A549 (cell line): ENCODE measurements around the gene TMEM231. TPM values are rescaled to one million over a fixed set of nuclear protein-coding genes. Genes with fewer than 3 reads are reported as not detected.
A peak's percentile ranks its signal among the peaks of the same experiment; 100 is the strongest.

Experiments
- ATAC-seq, 2 experiments: fragments of 200-7000 bp in 1 of 2; fragments of >200 bp in 1 of 2; cut with Nextera tagmentation in 1 of 2; cut with Tn5 transposase in 1 of 2; 3 replicates each; pipeline versions ENCODE4 v1.8.0 to v1.9.1; 2018 to 2020; ENCODE audit warnings: mild to moderate bottlenecking in 1 of 2, moderate library complexity in 1 of 2
- CTCF ChIA-PET: fragments of 300-600 bp; sonication (Branson Sonifier 250); formaldehyde crosslinking; extraction: SDS; loops from one replicate; lab custom pipeline; 2021; ENCODE audit warnings: antibody characterized with exemption, inconsistent platforms; lab: Yijun Ruan, JAX
- POLR2A ChIA-PET: fragments of 350-600 bp; formaldehyde crosslinking; extraction: SDS; loops from one replicate; lab custom pipeline; 2021; ENCODE audit warnings: antibody characterized with exemption, inconsistent platforms; lab: Yijun Ruan, JAX
- DNase-seq, 2 experiments: peaks; one replicate each; pipeline versions ENCODE4 v3.0.0 to v3.0.0-alpha.2; 2011 to 2016; ENCODE audit warnings: low read depth in 1 of 2, low spot score in 1 of 2
- FAIRE-seq: peaks from 2 replicates; lab custom pipeline; 2011; peaks lifted over from hg19 to GRCh38; lab: Jason Lieb, UNC
- H3K27ac ChIP-seq, 2 experiments: fragments of >200 bp; sonication (Bioruptor Twin); formaldehyde crosslinking; 3 replicates each; pipeline ENCODE4 v1.5.1; 2016 to 2017
- H3K4me1 ChIP-seq: fragments of >200 bp; sonication (Bioruptor Twin); formaldehyde crosslinking; 3 replicates; pipeline ENCODE4 v1.6.1; 2016
- H3K4me2 ChIP-seq: fragments of >200 bp; sonication (Bioruptor Twin); formaldehyde crosslinking; 3 replicates; pipeline ENCODE4 v1.6.1; 2016
- H3K4me3 ChIP-seq: fragments of >200 bp; sonication (Bioruptor Twin); formaldehyde crosslinking; 3 replicates; pipeline ENCODE4 v1.5.1; 2016
- H3K9me3 ChIP-seq: fragments of >200 bp; sonication (Bioruptor Twin); formaldehyde crosslinking; 3 replicates; pipeline ENCODE4 v1.6.1; 2016
- GATA3 ChIP-seq: IDR thresholded peaks from 2 replicates; pipeline ENCODE4 v1.6.1; 2012; ENCODE audit warnings: borderline replicate concordance
- HEYL ChIP-seq: fragments of 250-450 bp; sonication (Bioruptor Pico); IDR thresholded peaks from 2 replicates; pipeline ENCODE4 v1.8.0; 2021; ENCODE audit warnings: mild to moderate bottlenecking, moderate library complexity
- KDM1A ChIP-seq: fragments of 200-600 bp; sonication (generic); IDR thresholded peaks from 2 replicates; pipeline ENCODE4 v1.6.1; 2016; ENCODE audit warnings: low read depth, mild to moderate bottlenecking
- MAZ ChIP-seq: fragments of 150-350 bp; IDR thresholded peaks from 2 replicates; pipeline ENCODE4 v1.6.1; 2014; ENCODE audit warnings: antibody characterized with exemption, low read depth, low read length, borderline replicate concordance
- PHF8 ChIP-seq: fragments of 200-600 bp; sonication (generic); IDR thresholded peaks from 2 replicates; pipeline ENCODE4 v1.6.1; 2016; ENCODE audit warnings: low read depth, mild to moderate bottlenecking, antibody characterized with exemption, moderate library complexity, borderline replicate concordance
- RAD21 ChIP-seq, 2 experiments: fragments of >200 bp in 1 of 2; sonication (Bioruptor Twin) in 1 of 2; formaldehyde crosslinking in 1 of 2; IDR thresholded peaks in 1 of 2; conservative IDR thresholded peaks in 1 of 2; 2 replicates in 1 of 2; 3 replicates in 1 of 2; pipeline ENCODE4 v1.6.1; 2012 to 2018; ENCODE audit warnings: inconsistent platforms in 1 of 2
- RFX5 ChIP-seq: fragments of 450-650 bp; IDR thresholded peaks from 2 replicates; pipeline ENCODE4 v1.7.1; 2014; ENCODE audit warnings: antibody characterized with exemption, mild to moderate bottlenecking, moderate library complexity
- TFCP2L1 ChIP-seq: fragments of 250-450 bp; sonication (Bioruptor Pico); IDR thresholded peaks from 2 replicates; pipeline ENCODE4 v1.5.0; 2021; ENCODE audit warnings: mild to moderate bottlenecking
- WGBS: methylation state at CpG from one replicate; pipeline ENCODE4 v1.1.6; 2017; ENCODE audit errors: missing lambda C conversion rate; 5-methylcytosine and 5-hydroxymethylcytosine counted together
- polyA plus RNA-seq, 4 experiments: library from polyadenylated mRNA; depleted of rRNA in 3 of 4; stranded (reverse); fragments of >200 nt; fragmentation: RNase III in 1 of 4; extraction: RNeasy Plus Mini Kit Qiagen cat#74134 plus additional on column Dnase treatment in 1 of 4; gene quantifications; 2 replicates in 3 of 4; 3 replicates in 1 of 4; pipeline ENCODE4 v1.2.3, GENCODE V29; 2011 to 2017
- TF ChIP-seq, protein P1 (sequence below): fragments of >200 bp; sonication (Bioruptor Twin); formaldehyde crosslinking; IDR thresholded peaks from 2 replicates; pipeline ENCODE4 v1.6.1; 2016
- TF ChIP-seq, protein P2 (sequence below): fragments of 200-600 bp; sonication (generic); IDR thresholded peaks from 2 replicates; pipeline ENCODE4 v1.6.1; 2016; ENCODE audit warnings: antibody characterized with exemption, mild to moderate bottlenecking, moderate library complexity

TMEM231 gene
- polyA plus RNA-seq, 2 of the 4 experiments (the other 2 are of a cell fraction), result 5.3 to 11.4 TPM

DNA sequence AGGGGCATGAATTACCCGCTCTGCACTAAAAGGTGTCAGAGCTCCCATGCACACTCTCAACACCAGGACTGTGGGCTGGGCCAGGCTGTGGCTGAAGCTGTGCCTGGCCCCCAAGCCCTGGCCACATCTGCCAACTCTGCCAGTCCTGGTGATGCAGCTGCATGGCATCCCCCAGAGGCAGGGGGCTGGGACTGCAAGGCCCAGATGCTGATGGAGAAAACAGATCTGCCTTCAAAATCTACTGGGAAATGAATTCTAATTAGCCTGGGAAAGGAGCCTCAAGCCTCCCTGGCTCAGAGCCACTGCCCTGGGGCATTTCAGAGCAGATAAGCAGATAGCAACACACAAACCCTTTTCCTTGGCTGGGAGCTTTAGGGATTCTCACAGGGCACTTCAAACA lies 64.2 kb downstream of the TMEM231 start:
- ATAC-seq, result peak; percentile 88 to 96
- no peak for FAIRE-seq
- Histone ChIP-seq H3K27ac (no peak overlapping the region), H3K9me3 (no peaks in the 10 kb centered on the region), H3K4me2 (no peak overlapping the region), H3K4me3 (no peak overlapping the region), H3K4me1 (0 out of 3 replicates have a peak, but pooled peaks cover 3% of the 10 kb centered on the region)
- peak in 1 of 2 experiments; percentile 29; a peak in 2 of 5 replicates for TF ChIP-seq RAD21 (conservative IDR thresholded peaks at IDR 0.05 in 1 of 2, IDR thresholded peaks at IDR 0.05 in 1 of 2)
- TF ChIP-seq, protein P1, sequence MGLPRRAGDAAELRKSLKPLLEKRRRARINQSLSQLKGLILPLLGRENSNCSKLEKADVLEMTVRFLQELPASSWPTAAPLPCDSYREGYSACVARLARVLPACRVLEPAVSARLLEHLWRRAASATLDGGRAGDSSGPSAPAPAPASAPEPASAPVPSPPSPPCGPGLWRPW, result no peak
- peak; percentile 41 to 57 for DNase-seq
- 90% methylated on average over 1 of the region's 1 CpG for WGBS
- CTCF ChIA-PET, result interaction anchor here (0.6 to 2.8 kb wide), 5 partner anchors 20 to 292 kb away, joined by 3 to 15 read pairs (median 5); partner anchors contain the start of gene TMEM170A
- POLR2A ChIA-PET, result no interaction called here

DNA sequence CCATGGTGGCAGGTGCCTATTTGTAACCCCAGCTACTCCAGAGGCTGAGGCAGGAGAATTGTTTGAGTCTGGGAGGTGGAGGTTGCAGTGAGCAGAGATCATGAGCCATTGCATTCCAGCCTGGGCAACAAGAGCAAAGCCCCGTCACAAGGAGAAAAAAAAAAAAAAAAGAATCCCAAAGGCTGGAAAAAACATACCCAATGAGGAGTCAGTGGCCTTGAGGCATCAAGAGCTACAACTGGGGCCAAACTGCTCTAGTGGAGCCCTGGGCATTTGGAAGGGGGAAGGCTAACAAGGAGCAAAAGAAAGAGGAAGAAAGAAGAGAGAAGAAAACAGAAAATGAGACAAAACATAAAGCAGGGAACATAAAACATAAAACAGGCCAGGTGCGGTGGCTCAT lies 67.7 kb downstream of the TMEM231 start:
- TF ChIP-seq PHF8 (no peak), TFCP2L1 (CRISPR knock-in tag) (no peak), HEYL (CRISPR knock-in tag) (no peak), MAZ (no peak), KDM1A (no peak), GATA3 (no peak), RFX5 (no peak)
- TF ChIP-seq, protein P1, result no peak
- TF ChIP-seq, protein P2, sequence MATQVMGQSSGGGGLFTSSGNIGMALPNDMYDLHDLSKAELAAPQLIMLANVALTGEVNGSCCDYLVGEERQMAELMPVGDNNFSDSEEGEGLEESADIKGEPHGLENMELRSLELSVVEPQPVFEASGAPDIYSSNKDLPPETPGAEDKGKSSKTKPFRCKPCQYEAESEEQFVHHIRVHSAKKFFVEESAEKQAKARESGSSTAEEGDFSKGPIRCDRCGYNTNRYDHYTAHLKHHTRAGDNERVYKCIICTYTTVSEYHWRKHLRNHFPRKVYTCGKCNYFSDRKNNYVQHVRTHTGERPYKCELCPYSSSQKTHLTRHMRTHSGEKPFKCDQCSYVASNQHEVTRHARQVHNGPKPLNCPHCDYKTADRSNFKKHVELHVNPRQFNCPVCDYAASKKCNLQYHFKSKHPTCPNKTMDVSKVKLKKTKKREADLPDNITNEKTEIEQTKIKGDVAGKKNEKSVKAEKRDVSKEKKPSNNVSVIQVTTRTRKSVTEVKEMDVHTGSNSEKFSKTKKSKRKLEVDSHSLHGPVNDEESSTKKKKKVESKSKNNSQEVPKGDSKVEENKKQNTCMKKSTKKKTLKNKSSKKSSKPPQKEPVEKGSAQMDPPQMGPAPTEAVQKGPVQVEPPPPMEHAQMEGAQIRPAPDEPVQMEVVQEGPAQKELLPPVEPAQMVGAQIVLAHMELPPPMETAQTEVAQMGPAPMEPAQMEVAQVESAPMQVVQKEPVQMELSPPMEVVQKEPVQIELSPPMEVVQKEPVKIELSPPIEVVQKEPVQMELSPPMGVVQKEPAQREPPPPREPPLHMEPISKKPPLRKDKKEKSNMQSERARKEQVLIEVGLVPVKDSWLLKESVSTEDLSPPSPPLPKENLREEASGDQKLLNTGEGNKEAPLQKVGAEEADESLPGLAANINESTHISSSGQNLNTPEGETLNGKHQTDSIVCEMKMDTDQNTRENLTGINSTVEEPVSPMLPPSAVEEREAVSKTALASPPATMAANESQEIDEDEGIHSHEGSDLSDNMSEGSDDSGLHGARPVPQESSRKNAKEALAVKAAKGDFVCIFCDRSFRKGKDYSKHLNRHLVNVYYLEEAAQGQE, result no peak
- FAIRE-seq (no peak), ATAC-seq (no peak), DNase-seq (no peak)
- 95% methylated on average over 2 of the region's 2 CpGs for WGBS
- H3K4me1 ChIP-seq, result peaks cover 3% of the 10 kb centered on the region; the same call in 1 of the 3 replicates
- no peaks in the 10 kb centered on the region for H3K9me3 ChIP-seq
- POLR2A ChIA-PET, result interaction anchor here (0.7 kb wide), 1 partner anchor 21 kb away, joined by 6 read pairs; no protein-coding TSS in a partner anchor
- H3K27ac ChIP-seq, result no peak overlapping the region
- H3K4me3 ChIP-seq, result no peak overlapping the region
- CTCF ChIA-PET, result interaction anchor here (0.6 to 4.0 kb wide), 7 partner anchors 15 to 124 kb away, joined by 3 to 14 read pairs (median 4); partner anchors contain the start of gene CHST5
- H3K4me2 ChIP-seq, result no peak overlapping the region

Other genes starting within 250 kb of the TMEM231 start
- 47.2 and 70.2 TPM in 2 replicates for gene CFDP1, start 122.7 kb downstream of the TMEM231 start, polyA plus RNA-seq (2011; rRNA removed)
- gene CFDP1, start 122.7 kb downstream of the TMEM231 start, polyA plus RNA-seq (2017; fragmentation: RNase III; extraction: RNeasy Plus Mini Kit Qiagen cat#74134 plus additional on column Dnase treatment), result 50.9 to 72.8 TPM (median 71.6 TPM) in 3 replicates
- gene TMEM170A, start 91.6 kb downstream of the TMEM231 start, polyA plus RNA-seq (2011; rRNA removed), result 21.2 and 21.7 TPM in 2 replicates
- 13.9 to 14.4 TPM (median 14.2 TPM) in 3 replicates for gene TMEM170A, start 91.6 kb downstream of the TMEM231 start, polyA plus RNA-seq (2017; fragmentation: RNase III; extraction: RNeasy Plus Mini Kit Qiagen cat#74134 plus additional on column Dnase treatment)
- 0.37 and 0.57 TPM in 2 replicates for gene CHST6, start 60.8 kb downstream of the TMEM231 start, polyA plus RNA-seq (2011; rRNA removed)
- 0.38 to 0.74 TPM (median 0.65 TPM) in 3 replicates for gene CHST6, start 60.8 kb downstream of the TMEM231 start, polyA plus RNA-seq (2017; fragmentation: RNase III; extraction: RNeasy Plus Mini Kit Qiagen cat#74134 plus additional on column Dnase treatment)
- 0.05 TPM in 2 replicates for gene CHST5, start 20.1 kb downstream of the TMEM231 start, polyA plus RNA-seq (2011; rRNA removed)
- 0.08 TPM in 2 of 3 replicates, not detected in the other for gene CHST5, start 20.1 kb downstream of the TMEM231 start, polyA plus RNA-seq (2017; fragmentation: RNase III; extraction: RNeasy Plus Mini Kit Qiagen cat#74134 plus additional on column Dnase treatment)
- gene GABARAPL2, start 10.1 kb upstream of the TMEM231 start, polyA plus RNA-seq (2011; rRNA removed), result 80.6 and 84.8 TPM in 2 replicates
- gene GABARAPL2, start 10.1 kb upstream of the TMEM231 start, polyA plus RNA-seq (2017; fragmentation: RNase III; extraction: RNeasy Plus Mini Kit Qiagen cat#74134 plus additional on column Dnase treatment), result 97.7 to 108 TPM (median 107 TPM) in 3 replicates
- gene ADAT1, start 67.0 kb upstream of the TMEM231 start, polyA plus RNA-seq (2011; rRNA removed), result 53.5 and 70.0 TPM in 2 replicates
- 41.8 to 47.7 TPM (median 45.4 TPM) in 3 replicates for gene ADAT1, start 67.0 kb upstream of the TMEM231 start, polyA plus RNA-seq (2017; fragmentation: RNase III; extraction: RNeasy Plus Mini Kit Qiagen cat#74134 plus additional on column Dnase treatment)
- 211 and 218 TPM in 2 replicates for gene KARS1, start 91.4 kb upstream of the TMEM231 start, polyA plus RNA-seq (2011; rRNA removed)
- gene KARS1, start 91.4 kb upstream of the TMEM231 start, polyA plus RNA-seq (2017; fragmentation: RNase III; extraction: RNeasy Plus Mini Kit Qiagen cat#74134 plus additional on column Dnase treatment), result 145 to 163 TPM (median 146 TPM) in 3 replicates
- gene TERF2IP, start 91.5 kb upstream of the TMEM231 start, polyA plus RNA-seq (2011; rRNA removed), result 24.8 and 37.9 TPM in 2 replicates
- 24.8 to 26.7 TPM (median 25.1 TPM) in 3 replicates for gene TERF2IP, start 91.5 kb upstream of the TMEM231 start, polyA plus RNA-seq (2017; fragmentation: RNase III; extraction: RNeasy Plus Mini Kit Qiagen cat#74134 plus additional on column Dnase treatment)
- gene CPHXL2, start 120.8 kb upstream of the TMEM231 start, polyA plus RNA-seq (2011; rRNA removed), result not detected in 2 replicates
- not detected in 3 replicates for gene CPHXL2, start 120.8 kb upstream of the TMEM231 start, polyA plus RNA-seq (2017; fragmentation: RNase III; extraction: RNeasy Plus Mini Kit Qiagen cat#74134 plus additional on column Dnase treatment)
- gene DUXB, start 145.2 kb upstream of the TMEM231 start, polyA plus RNA-seq (2011; rRNA removed), result not detected in 2 replicates
- gene DUXB, start 145.2 kb upstream of the TMEM231 start, polyA plus RNA-seq (2017; fragmentation: RNase III; extraction: RNeasy Plus Mini Kit Qiagen cat#74134 plus additional on column Dnase treatment), result not detected in 3 replicates
- gene CPHXL, start 170.2 kb upstream of the TMEM231 start, polyA plus RNA-seq (2011; rRNA removed), result not detected in 2 replicates
- gene CPHXL, start 170.2 kb upstream of the TMEM231 start, polyA plus RNA-seq (2017; fragmentation: RNase III; extraction: RNeasy Plus Mini Kit Qiagen cat#74134 plus additional on column Dnase treatment), result not detected in 3 replicates